ENCODE results near the gene BPIFA1.

BPIFA1 gene

DNA sequence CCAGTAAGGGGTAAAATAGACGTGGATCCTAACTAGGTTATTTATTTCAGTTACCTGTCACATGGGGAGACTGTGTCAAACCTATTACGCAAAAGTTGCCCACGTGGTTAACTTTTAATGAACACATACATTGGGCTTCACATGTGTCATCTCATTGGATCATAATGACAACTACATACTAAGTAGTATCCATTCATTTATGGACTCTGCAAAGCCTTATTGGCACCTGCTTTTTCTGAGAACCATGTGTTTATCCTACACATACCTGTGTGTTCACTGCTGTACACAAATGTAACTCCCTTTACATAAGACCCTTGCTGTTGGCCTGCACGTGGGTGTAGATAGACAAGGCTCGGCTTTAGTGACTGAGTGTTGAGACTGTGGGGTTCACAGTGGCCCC lies 5.1 kb downstream of the BPIFA1 start:
- DNase-seq: no peak

DNA sequence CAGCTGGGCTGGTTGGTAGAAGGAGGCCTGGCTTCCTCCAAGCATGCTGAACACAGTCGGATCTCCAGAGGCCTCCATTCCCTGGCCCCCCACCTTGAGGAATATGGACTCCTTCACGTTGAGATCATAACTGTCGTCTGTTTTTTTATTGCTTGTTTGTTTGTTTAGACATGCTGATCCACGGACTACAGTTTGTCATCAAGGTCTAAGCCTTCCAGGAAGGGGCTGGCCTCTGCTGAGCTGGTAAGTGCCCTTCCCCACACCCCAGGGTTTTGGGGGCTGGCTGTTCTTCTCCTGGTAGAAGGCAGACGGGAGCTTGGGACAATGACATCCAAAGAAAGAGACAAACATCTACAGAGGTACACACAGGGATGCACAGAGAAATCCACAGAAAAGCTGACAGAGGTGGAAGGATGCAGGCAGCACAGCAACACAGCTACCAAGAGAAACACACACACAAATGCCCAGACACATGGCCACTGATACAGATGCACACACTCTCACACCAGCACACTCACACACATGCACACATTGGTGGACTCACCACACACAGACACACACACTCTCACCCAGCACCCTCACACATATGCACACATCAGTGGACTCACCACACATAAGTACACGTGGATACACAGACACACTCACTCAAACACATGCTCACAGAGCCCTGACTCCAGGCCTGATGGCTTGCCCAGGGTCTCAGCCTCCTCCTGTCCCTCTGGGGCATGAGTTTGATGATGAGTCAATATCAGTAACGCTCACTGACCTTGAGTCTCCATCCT lies 6.7 kb downstream of the BPIFA1 start:
- DNase-seq: no peak

- DNase-seq: no peak
Observed at GRCh38 chr20:33246077-33246476, 10.3 kb downstream of the BPIFA1 start.

GRCh38 chr20:33249456-33249855 lies 13.7 kb downstream of the BPIFA1 start:
- no peak for DNase-seq

DNA sequence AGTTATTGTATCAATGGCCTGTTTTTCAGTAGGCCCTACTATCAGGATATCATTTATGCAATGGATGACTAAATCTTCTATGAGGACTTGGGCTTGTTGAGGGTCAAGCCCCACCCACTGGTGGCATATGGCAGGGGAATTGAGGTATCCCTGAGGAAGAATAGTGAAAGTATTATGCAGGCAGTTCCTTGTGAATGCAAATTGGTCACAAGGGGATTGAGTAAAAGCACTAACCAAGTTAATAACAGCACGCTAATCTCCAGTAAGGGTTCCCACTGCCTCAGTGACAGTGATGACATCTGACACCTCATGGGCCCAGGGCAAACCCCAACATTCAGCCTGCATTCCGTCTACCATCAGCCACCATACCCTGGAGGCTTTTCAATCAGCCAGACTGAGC lies 14.9 kb downstream of the BPIFA1 start:
- DNase-seq: no peak

DNA sequence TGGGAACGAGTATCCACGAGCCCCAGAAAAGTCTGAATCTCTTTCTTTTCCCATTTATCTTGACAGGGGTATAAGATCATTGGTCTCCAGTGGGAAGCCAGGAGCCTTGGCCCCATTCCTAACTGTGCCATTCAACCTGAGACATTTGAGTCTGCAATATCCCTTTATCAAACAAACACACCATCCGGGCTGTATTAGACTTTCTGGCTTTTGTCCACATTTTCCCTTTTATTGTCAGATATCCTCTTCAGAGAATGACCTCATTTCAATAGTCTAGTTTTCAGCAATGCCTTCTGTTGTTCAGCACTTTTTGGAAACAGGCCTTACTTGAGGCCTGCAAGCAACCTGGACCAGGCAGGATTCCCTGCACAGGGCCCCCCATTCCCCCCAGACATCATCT lies 15.7 kb downstream of the BPIFA1 start:
- DNase-seq: no peak

DNA sequence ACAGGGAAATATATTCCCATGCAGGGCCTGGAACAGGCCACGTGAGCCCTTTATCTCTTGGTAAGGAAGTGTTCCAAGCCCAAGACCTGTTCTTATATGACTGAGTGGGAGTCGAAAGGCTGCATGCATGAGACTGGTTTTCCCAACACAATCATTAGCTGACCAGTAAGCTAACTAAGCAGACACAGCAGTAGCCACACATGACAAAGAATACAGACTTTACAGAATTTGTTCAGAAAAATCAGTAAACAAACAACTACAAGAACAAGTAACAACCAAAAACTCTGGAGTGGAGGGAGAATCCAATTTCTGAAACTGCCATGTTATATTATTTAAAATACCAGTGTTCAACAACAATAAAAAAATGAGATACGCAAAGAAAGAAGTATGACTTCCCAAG lies 16.7 kb downstream of the BPIFA1 start:
- DNase-seq: no peak

DNA sequence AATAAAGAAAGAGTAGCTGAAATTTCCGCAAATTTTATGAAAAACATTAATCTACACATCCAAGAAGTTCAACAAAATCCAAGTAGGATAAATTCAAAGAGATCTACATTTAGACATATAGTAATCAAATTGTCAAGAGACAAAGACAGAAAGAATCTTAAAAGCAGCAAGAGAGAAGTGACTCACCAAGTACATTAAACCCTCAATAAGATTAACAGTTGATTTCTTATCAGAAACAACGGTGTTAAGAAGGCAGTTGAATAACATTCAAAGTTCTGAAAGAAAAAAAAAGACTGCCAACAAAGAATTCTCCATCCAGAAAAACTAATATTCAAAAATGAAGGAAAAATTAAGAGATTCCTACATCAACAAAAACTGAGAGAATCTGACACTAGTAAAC lies 19.2 kb downstream of the BPIFA1 start:
- no peak for DNase-seq

DNA sequence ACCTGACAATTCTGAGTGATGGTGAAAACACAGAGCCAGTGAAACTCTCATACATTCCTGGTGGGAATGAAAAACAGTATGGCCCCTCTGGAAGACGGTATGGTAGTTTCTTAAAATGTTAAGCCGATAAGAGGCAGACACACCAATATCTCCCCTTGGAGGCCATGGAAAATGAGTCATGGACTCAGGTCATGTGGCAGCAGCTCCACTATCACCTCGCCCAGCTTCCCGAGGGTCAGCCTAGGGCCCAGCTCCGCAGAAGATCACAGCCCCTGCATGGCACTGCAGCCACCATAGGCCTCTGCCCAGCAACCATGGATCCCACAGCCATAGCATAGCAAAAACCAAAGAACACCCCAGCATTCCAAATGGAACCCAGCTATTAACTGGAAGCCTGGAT lies 21.4 kb downstream of the BPIFA1 start:
- no peak for DNase-seq

- DNase-seq: no peak
Observed at GRCh38 chr20:33259371-33259770, 23.6 kb downstream of the BPIFA1 start.

GRCh38 chr20:33261465-33261864 lies 25.7 kb downstream of the BPIFA1 start:
- no peak for DNase-seq

GRCh38 chr20:33262658-33263065 lies 26.9 kb downstream of the BPIFA1 start:
- DNase-seq: peak; percentile 40

- no peak for DNase-seq
Observed at GRCh38 chr20:33263784-33264183, 28.0 kb downstream of the BPIFA1 start.

GRCh38 chr20:33267701-33268100 lies 31.9 kb downstream of the BPIFA1 start:
- no peak for DNase-seq

GRCh38 chr20:33272155-33272873 lies 36.5 kb downstream of the BPIFA1 start:
- no peak for DNase-seq

DNA sequence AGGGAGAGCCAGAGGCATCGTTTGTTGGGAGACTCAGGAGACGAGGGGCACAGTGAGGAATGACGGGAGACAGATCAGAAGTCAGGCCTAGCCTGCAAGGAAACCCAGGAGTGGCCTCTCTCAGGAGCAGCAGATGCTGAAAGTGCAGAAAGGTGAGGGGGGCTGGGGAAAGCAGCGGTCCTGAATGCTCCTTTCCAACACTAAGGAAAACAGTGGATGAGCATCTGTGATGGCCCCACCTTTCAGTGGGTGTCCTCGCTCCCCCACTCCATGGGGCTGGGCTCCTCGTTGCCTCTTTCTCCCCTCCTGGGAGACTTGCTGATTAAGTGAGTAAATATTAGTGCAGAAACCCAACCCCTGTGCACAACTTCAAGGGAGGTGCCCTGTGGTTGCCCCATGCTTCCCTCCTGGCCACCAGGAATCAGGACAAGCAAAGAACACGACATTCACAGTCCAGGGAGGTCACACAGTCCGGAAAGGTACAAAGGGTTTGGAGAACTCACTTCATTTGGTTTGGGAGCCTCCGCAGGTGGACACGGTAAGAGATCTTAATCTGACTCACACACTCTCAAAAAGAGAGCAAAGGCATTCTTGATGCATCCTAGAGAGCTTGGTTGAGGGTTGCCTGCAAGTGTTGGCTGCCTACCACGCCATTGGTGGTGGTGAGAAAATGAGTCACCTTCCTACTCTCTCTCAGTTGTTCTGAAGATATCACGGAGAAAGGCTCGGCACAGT lies 37.5 kb downstream of the BPIFA1 start:
- no peak for DNase-seq

- DNase-seq: no peak
Observed at GRCh38 chr20:33275215-33275614, 39.4 kb downstream of the BPIFA1 start.

DNA sequence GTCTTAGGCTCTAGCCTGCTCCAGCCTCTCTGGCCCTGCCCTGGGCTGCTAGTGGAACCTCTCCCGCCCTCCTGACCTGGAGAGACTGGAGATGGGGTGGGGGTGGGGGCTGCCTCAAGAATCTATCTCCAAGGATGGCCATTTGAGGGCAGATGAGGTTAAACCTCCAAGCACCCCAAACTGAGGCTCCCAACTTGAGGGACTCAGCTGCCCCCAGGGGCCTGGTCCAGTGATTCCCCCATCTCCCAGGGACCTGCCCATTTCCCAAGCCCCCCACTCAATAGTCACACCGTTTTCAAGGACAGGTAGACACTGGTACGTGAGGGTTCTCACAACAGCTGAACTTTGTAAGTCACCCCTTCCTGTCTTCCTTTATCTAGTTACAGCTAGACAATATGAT lies 40.1 kb downstream of the BPIFA1 start:
- no peak for DNase-seq

GRCh38 chr20:33276303-33277113 lies 40.7 kb downstream of the BPIFA1 start:
- no peak for DNase-seq

- DNase-seq: no peak
Observed at GRCh38 chr20:33277471-33278441, 42.0 kb downstream of the BPIFA1 start.

DNA sequence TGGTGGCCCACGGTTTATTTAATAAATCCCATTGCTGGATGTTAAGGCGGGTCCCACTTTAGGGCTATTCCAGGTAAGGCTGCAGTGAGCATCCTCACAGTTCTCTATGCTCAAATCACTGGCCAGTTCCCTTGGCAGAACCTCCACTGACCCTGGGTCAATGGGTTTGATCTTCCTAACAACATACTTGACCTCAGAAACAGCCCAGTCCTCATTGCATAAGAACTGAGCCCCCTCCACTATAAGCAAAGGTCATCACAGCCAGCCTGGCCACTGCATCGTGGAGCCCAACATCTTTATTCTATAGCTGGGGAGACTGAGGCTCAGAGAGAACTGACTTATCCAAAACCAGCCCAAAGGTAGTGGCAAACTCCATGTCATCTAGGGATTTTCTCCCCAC lies 42.9 kb downstream of the BPIFA1 start:
- DNase-seq: no peak
